HG03066 (cell line): ENCODE results near the gene GLB1L2.
"Not testable (repeated sequence)": the region's sequence is repeated elsewhere in the genome, so short reads cannot be mapped to it uniquely, and the experiment has no call there.

Experiments used
- ATAC-seq: cut with Tn5 transposase; IDR thresholded peaks from one replicate; pipeline ENCODE4 v1.9.1; 2021; ENCODE audit warnings: low read depth; ENCODE audit not compliant: unreplicated experiment

Gene GLB1L2

GRCh38 chr11:134331354-134332188, at the start of gene GLB1L2:
Gene GLB1L2, plus strand, starts transcription at chr11:134331988. Its CDS starts 74 bp downstream, at chr11:134332062.
- peak; percentile 50 for ATAC-seq

GRCh38 chr11:134282121-134283045, 49.4 kb upstream of the GLB1L2 start:
- no peak for ATAC-seq

- no peak for ATAC-seq
Observed at GRCh38 chr11:134283461-134284230, 48.1 kb upstream of the GLB1L2 start.

GRCh38 chr11:134284349-134284748, 47.4 kb upstream of the GLB1L2 start:
- ATAC-seq, result not testable (repeated sequence)

GRCh38 chr11:134287561-134287960, 44.2 kb upstream of the GLB1L2 start:
- no peak for ATAC-seq

GRCh38 chr11:134288486-134288885, 43.3 kb upstream of the GLB1L2 start:
- no peak for ATAC-seq

- no peak for ATAC-seq
Observed at GRCh38 chr11:134289167-134289566, 42.6 kb upstream of the GLB1L2 start.

- ATAC-seq, result no peak
Observed at GRCh38 chr11:134289789-134290188, 42.0 kb upstream of the GLB1L2 start.

GRCh38 chr11:134290646-134291045, 41.1 kb upstream of the GLB1L2 start:
- no peak for ATAC-seq

- ATAC-seq, result no peak
Observed at GRCh38 chr11:134291196-134291595, 40.6 kb upstream of the GLB1L2 start.

GRCh38 chr11:134292661-134293060, 39.1 kb upstream of the GLB1L2 start:
- ATAC-seq, result no peak

GRCh38 chr11:134293119-134294113, 38.4 kb upstream of the GLB1L2 start:
- ATAC-seq, result no peak

- no peak for ATAC-seq
Observed at GRCh38 chr11:134294664-134295063, 37.1 kb upstream of the GLB1L2 start.

- no peak for ATAC-seq
Observed at GRCh38 chr11:134312223-134312622, 19.6 kb upstream of the GLB1L2 start.

GRCh38 chr11:134312807-134313206, 19.0 kb upstream of the GLB1L2 start:
- ATAC-seq, result no peak

- no peak for ATAC-seq
Observed at GRCh38 chr11:134313379-134313778, 18.4 kb upstream of the GLB1L2 start.

- no peak for ATAC-seq
Observed at GRCh38 chr11:134313821-134314607, 17.8 kb upstream of the GLB1L2 start.

- ATAC-seq, result no peak
Observed at GRCh38 chr11:134317103-134317502, 14.7 kb upstream of the GLB1L2 start.

- not testable (repeated sequence) for ATAC-seq
Observed at GRCh38 chr11:134321373-134321772, 10.4 kb upstream of the GLB1L2 start.
